Measurements from ENCODE around the gene VWA7. TPM values are rescaled to one million over a fixed set of nuclear protein-coding genes. Genes with fewer than 3 reads are reported as not detected.

The VWA7 gene
- total RNA-seq, 2 donors from 2014 or later = 2.7 to 13.0 TPM

GRCh38 chr6:31752739-31753319 is 24.3 kb downstream of the VWA7 start:
- DNase-seq (ENCODE audit: low spot score) = no peak
- intact Hi-C loops (cut with DNase I) = no loop called here
- Histone ChIP-seq H3K4me1 (replicated peaks) (no peaks in the 10 kb centered on the region), H3K4me3 (no peak overlapping the region), H3K27ac (no peak overlapping the region), H3K27me3 (replicated peaks; ENCODE audit: insufficient read depth) (no peaks in the 10 kb centered on the region), H3K9me3 (no peaks in the 10 kb centered on the region), H3K36me3 (no peaks in the 10 kb centered on the region)
- WGBS = 71% methylated on average over 8 of the region's 8 CpGs
- TF ChIP-seq POLR2A (IDR thresholded peaks at IDR 0.05) = no peak

GRCh38 chr6:31750411-31751022 is 26.6 kb downstream of the VWA7 start:
- intact Hi-C loops (cut with DNase I) = no loop called here
- no peak overlapping the region for H3K4me3 ChIP-seq

GRCh38 chr6:31749301-31750036 is 27.7 kb downstream of the VWA7 start:
- 81% methylated on average over 8 of the region's 8 CpGs for WGBS
- no peak overlapping the region for H3K27ac ChIP-seq

More at GRCh38 chr6:31750411-31751022, 26.6 kb downstream of the VWA7 start:
- no peak for TF ChIP-seq POLR2A (IDR thresholded peaks at IDR 0.05)
- TF ChIP-seq POLR2AphosphoS5 (IDR thresholded peaks at IDR 0.05) = no peak
- no peak for TF ChIP-seq CTCF (IDR thresholded peaks at IDR 0.05)
- Histone ChIP-seq H3K27me3 (replicated peaks; ENCODE audit: insufficient read depth) (no peaks in the 10 kb centered on the region), H3K36me3 (no peaks in the 10 kb centered on the region), H3K27ac (no peak overlapping the region), H3K4me1 (replicated peaks) (no peaks in the 10 kb centered on the region), H3K9me3 (no peaks in the 10 kb centered on the region)
- WGBS = 84% methylated on average over 7 of the region's 7 CpGs
- no peak for DNase-seq (ENCODE audit: low spot score)

GRCh38 chr6:31744422-31744821 is 32.7 kb downstream of the VWA7 start:
- 69% methylated on average over 1 of the region's 1 CpG for WGBS
- H3K9me3 ChIP-seq = no peaks in the 10 kb centered on the region
- no peaks in the 10 kb centered on the region for H3K36me3 ChIP-seq
- no peak overlapping the region for H3K27ac ChIP-seq
- intact Hi-C loops (cut with DNase I) = no loop called here
- no peak for DNase-seq (ENCODE audit: low spot score)
- TF ChIP-seq POLR2A (IDR thresholded peaks at IDR 0.05) = no peak
- no peak for TF ChIP-seq CTCF (IDR thresholded peaks at IDR 0.05)
- no peak for TF ChIP-seq POLR2AphosphoS5 (IDR thresholded peaks at IDR 0.05)
- H3K27me3 ChIP-seq (replicated peaks; ENCODE audit: insufficient read depth) = no peaks in the 10 kb centered on the region
- peaks cover under 1% of the 10 kb centered on the region for H3K4me1 ChIP-seq (replicated peaks)
- no peak overlapping the region for H3K4me3 ChIP-seq

More at GRCh38 chr6:31749301-31750036, 27.7 kb downstream of the VWA7 start:
- Histone ChIP-seq H3K27me3 (replicated peaks; ENCODE audit: insufficient read depth) (no peaks in the 10 kb centered on the region), H3K36me3 (no peaks in the 10 kb centered on the region), H3K4me3 (no peak overlapping the region), H3K4me1 (replicated peaks) (no peaks in the 10 kb centered on the region), H3K9me3 (no peaks in the 10 kb centered on the region)
- no peak for TF ChIP-seq POLR2AphosphoS5 (IDR thresholded peaks at IDR 0.05)
- no peak for TF ChIP-seq CTCF (IDR thresholded peaks at IDR 0.05)
- TF ChIP-seq POLR2A (IDR thresholded peaks at IDR 0.05) = no peak
- intact Hi-C loops (cut with DNase I) = no loop called here
- no peak for DNase-seq (ENCODE audit: low spot score)

- 96% methylated on average over 3 of the region's 3 CpGs for WGBS
- H3K27me3 ChIP-seq (replicated peaks; ENCODE audit: insufficient read depth) = no peaks in the 10 kb centered on the region
- intact Hi-C loops (cut with DNase I) = no loop called here
- DNase-seq (ENCODE audit: low spot score) = no peak
- TF ChIP-seq CTCF (IDR thresholded peaks at IDR 0.05) (no peak), POLR2A (IDR thresholded peaks at IDR 0.05) (no peak), POLR2AphosphoS5 (IDR thresholded peaks at IDR 0.05) (no peak)
- no peaks in the 10 kb centered on the region for H3K9me3 ChIP-seq
- no peaks in the 10 kb centered on the region for H3K36me3 ChIP-seq
- H3K4me1 ChIP-seq (replicated peaks) = peaks cover 5% of the 10 kb centered on the region
- no peak overlapping the region for H3K4me3 ChIP-seq
- no peak overlapping the region for H3K27ac ChIP-seq
Observed at GRCh38 chr6:31742894-31743293, 34.2 kb downstream of the VWA7 start.

Data from prostate gland (tissue), 2 donors.